Measurements from ENCODE around the gene HFE. TPM values are rescaled to one million over a fixed set of nuclear protein-coding genes. Genes with fewer than 3 reads are reported as not detected.
"Not testable (repeated sequence)": the region's sequence is repeated elsewhere in the genome, so short reads cannot be mapped to it uniquely, and the experiment has no call there.

HFE gene
- total and polyA plus RNA-seq, 2 donors from 2014 or later: 6.3 to 10.6 TPM

- DNase-seq: peak in 3 of 5 donors; percentile 48 to 92 (median 87)
- Histone ChIP-seq H3K27ac (ENCODE audit: low read depth in 2 of 2, low read length in 2 of 2) (peak overlapping the region; percentile 97 to 98), H3K36me3 (ENCODE audit: control insufficient read depth in 2 of 3, insufficient read depth in 3 of 3, low read length in 3 of 3) (no peaks in the 10 kb centered on the region), H3K9ac (ENCODE audit: low read length in 3 of 3) (peak overlapping the region; percentile 44 to 94 (median 84)), H3K4me1 (ENCODE audit: control insufficient read depth in 2 of 3, insufficient read depth in 2 of 3, low read depth in 1 of 3, low read length in 3 of 3) (peaks cover 0 to 10% (median 6%) of the 10 kb centered on the region in 3 donors), H3K4me3 (ENCODE audit: low read length in 3 of 3) (peak overlapping the region; percentile 80 to 92 (median 90)), H3K9me3 (ENCODE audit: control insufficient read depth in 2 of 3, insufficient read depth in 1 of 3, low read length in 3 of 3) (no peaks in the 10 kb centered on the region), H3K27me3 (ENCODE audit: control insufficient read depth, insufficient read depth, low read length) (no peaks in the 10 kb centered on the region)
- FAIRE-seq: no peak
- TF ChIP-seq CTCF (IDR thresholded peaks at IDR 0.05; ENCODE audit: borderline replicate concordance, extremely low read depth, insufficient read depth): no peak
- intact Hi-C loops (cut with DNase I): no loop called here
Observed at GRCh38 chr6:26044140-26045064, 42.8 kb upstream of the HFE start.

- no peaks in the 10 kb centered on the region for H3K36me3 ChIP-seq (ENCODE audit: control insufficient read depth in 2 of 3, insufficient read depth in 3 of 3, low read length in 3 of 3)
- H3K4me1 ChIP-seq (ENCODE audit: control insufficient read depth in 2 of 3, insufficient read depth in 2 of 3, low read depth in 1 of 3, low read length in 3 of 3): peaks cover 0 to 10% (median 6%) of the 10 kb centered on the region in 3 donors
- H3K4me3 ChIP-seq (ENCODE audit: low read length in 3 of 3): peak overlapping the region; percentile 80 to 92 (median 90)
- H3K27me3 ChIP-seq (ENCODE audit: control insufficient read depth, insufficient read depth, low read length): no peaks in the 10 kb centered on the region
- H3K9ac ChIP-seq (ENCODE audit: low read length in 3 of 3): peak overlapping the region; percentile 44 to 94 (median 84)
- no peaks in the 10 kb centered on the region for H3K9me3 ChIP-seq (ENCODE audit: control insufficient read depth in 2 of 3, insufficient read depth in 1 of 3, low read length in 3 of 3)
- peak; percentile 85 to 99 (median 93) for DNase-seq
- H3K27ac ChIP-seq (ENCODE audit: low read depth in 2 of 2, low read length in 2 of 2): peak overlapping the region; percentile 97 to 98
- peak; percentile 87 for FAIRE-seq
- TF ChIP-seq CTCF (IDR thresholded peaks at IDR 0.05; ENCODE audit: borderline replicate concordance, extremely low read depth, insufficient read depth): no peak
- intact Hi-C loops (cut with DNase I): no loop called here
Observed at GRCh38 chr6:26045065-26045927, 41.9 kb upstream of the HFE start.

- no peaks in the 10 kb centered on the region for H3K36me3 ChIP-seq (ENCODE audit: control insufficient read depth in 2 of 3, insufficient read depth in 3 of 3, low read length in 3 of 3)
- TF ChIP-seq CTCF (IDR thresholded peaks at IDR 0.05; ENCODE audit: borderline replicate concordance, extremely low read depth, insufficient read depth): no peak
- H3K27me3 ChIP-seq (ENCODE audit: control insufficient read depth, insufficient read depth, low read length): no peaks in the 10 kb centered on the region
- peak overlapping the region; percentile 61 to 79 for H3K27ac ChIP-seq (ENCODE audit: low read depth in 2 of 2, low read length in 2 of 2)
- no peak for DNase-seq
- peaks cover 0 to 10% (median 6%) of the 10 kb centered on the region in 3 donors for H3K4me1 ChIP-seq (ENCODE audit: control insufficient read depth in 2 of 3, insufficient read depth in 2 of 3, low read depth in 1 of 3, low read length in 3 of 3)
- H3K9ac ChIP-seq (ENCODE audit: low read length in 3 of 3): peak overlapping the region in 2 of 3 donors; percentile 68 to 94
- H3K9me3 ChIP-seq (ENCODE audit: control insufficient read depth in 2 of 3, insufficient read depth in 1 of 3, low read length in 3 of 3): no peaks in the 10 kb centered on the region
- intact Hi-C loops (cut with DNase I): no loop called here
- FAIRE-seq: no peak
- peak overlapping the region; percentile 80 to 92 (median 90) for H3K4me3 ChIP-seq (ENCODE audit: low read length in 3 of 3)
Observed at GRCh38 chr6:26045928-26046368, 41.3 kb upstream of the HFE start.

GRCh38 chr6:26047329-26047728, 39.9 kb upstream of the HFE start:
- H3K4me1 ChIP-seq (ENCODE audit: control insufficient read depth in 2 of 3, insufficient read depth in 2 of 3, low read depth in 1 of 3, low read length in 3 of 3): peaks cover 0 to 10% (median 6%) of the 10 kb centered on the region in 3 donors
- H3K36me3 ChIP-seq (ENCODE audit: control insufficient read depth in 2 of 3, insufficient read depth in 3 of 3, low read length in 3 of 3); intact Hi-C loops (cut with DNase I); DNase-seq; H3K9me3 ChIP-seq (ENCODE audit: control insufficient read depth in 2 of 3, insufficient read depth in 1 of 3, low read length in 3 of 3); H3K4me3 ChIP-seq (ENCODE audit: low read length in 3 of 3); H3K27me3 ChIP-seq (ENCODE audit: control insufficient read depth, insufficient read depth, low read length); FAIRE-seq; H3K9ac ChIP-seq (ENCODE audit: low read length in 3 of 3); H3K27ac ChIP-seq (ENCODE audit: low read depth in 2 of 2, low read length in 2 of 2): not testable (repeated sequence)
